GM13976 (cell line): ENCODE data around the gene TMEM131.

Experiments
- DNase-seq: peaks from one replicate; pipeline ENCODE4 v3.0.0; 2012; ENCODE audit warnings: low spot score
- CTCF ChIP-seq: IDR thresholded peaks from 2 replicates; pipeline ENCODE4 v1.5.1; 2012; ENCODE audit warnings: borderline replicate concordance, mild to moderate bottlenecking; ENCODE audit not compliant: insufficient read depth; ENCODE audit errors: extremely low read depth, missing control alignments, control extremely low read depth
- in situ Hi-C: fragments of 300-500 bp; cut with MboI; formaldehyde crosslinking; loops from one replicate; pipeline ENCODE4 v1.12.0; 2022; ENCODE audit warnings: low sequenced_read_pairs, mixed read lengths, inconsistent platforms; ENCODE audit not compliant: unreplicated experiment

TMEM131 gene

GRCh38 chr2:97745474-97746174, 250.1 kb downstream of the TMEM131 start:
- no peak for TF ChIP-seq CTCF

DNA sequence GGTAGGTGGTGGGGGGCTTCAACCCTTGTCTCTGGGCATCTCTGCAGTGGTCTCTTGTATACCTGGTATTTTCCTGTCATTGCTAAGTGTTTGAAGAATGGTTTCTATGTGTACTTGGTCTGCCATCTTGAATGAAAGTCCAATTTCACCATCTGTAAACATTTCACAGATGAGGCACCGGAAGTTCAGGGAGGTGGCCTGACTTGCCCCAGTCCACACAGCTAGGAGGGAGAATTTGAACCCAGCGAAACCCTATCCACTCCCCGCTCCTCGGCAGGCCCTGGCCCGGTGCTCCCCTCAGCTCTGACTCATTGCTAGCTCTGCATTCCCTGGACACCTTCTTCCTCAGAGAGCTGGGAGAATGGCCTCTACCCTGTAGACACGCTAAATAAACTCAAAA, 251.8 kb downstream of the TMEM131 start:
- in situ Hi-C loops: no loop called here
- no peak for TF ChIP-seq CTCF
- no peak for DNase-seq

More at GRCh38 chr2:97745474-97746174, 250.1 kb downstream of the TMEM131 start:
- DNase-seq: peak; percentile 59
- in situ Hi-C loops: no loop called here

DNA sequence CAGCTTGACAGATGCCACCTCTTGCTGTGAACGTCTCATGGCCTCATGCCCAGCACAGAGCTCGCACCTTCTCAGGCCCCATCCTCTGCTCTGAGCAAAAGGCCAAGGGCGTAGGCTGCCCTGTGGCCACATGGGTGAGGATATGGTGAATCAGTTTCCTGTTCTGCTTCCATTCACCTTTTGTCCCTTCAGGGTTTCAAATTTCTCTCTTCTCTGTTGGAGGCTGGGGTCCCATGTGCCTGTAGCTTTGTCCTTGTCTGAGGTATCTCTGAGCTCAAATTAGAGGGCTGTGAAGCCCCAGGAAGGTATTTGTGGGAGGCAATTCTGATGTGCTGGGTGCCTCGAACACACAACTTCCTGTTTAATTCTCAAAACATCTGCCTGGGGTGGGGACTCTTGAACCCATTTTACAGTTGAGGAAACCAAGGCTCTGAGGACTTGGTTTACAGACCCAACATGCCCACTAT, 253.3 kb downstream of the TMEM131 start:
- TF ChIP-seq CTCF: no peak
- in situ Hi-C loops: no loop called here
- DNase-seq: no peak

- no peak for TF ChIP-seq CTCF
- DNase-seq: no peak
- in situ Hi-C loops: no loop called here
Measured at GRCh38 chr2:97741686-97742085, 254.1 kb downstream of the TMEM131 start.

- no peak for TF ChIP-seq CTCF
- in situ Hi-C loops: no loop called here
- DNase-seq: no peak
Measured at GRCh38 chr2:97741251-97741650, 254.5 kb downstream of the TMEM131 start.

DNA sequence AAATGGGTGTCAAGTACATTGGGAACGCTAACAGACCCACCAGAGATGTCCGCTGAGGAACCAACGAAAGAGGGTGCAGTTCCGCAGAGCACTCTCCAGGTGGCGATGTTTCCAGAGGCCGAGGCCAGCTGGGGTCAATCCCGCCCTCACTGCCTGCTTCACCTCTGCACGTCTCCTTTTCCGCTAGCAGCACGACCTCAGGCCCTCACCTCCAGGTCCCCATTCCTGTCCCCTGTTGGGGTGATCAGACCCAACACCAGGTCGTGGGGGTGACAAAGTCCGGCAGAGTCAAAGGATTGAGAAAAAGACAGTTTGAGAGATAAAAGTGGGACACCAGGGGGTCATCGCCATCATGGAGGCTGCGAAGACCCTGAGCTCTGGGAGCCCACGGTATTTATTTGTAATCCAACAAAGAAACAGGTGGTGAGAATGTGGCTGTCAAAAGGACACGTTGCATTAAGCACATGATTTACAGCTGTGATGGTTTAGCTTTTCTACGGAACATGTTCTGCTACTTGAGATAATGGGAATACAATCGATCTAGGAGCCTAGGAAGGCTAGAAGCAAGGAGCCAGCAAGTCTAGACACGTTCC, 255.1 kb downstream of the TMEM131 start:
- DNase-seq: peak; percentile 89
- TF ChIP-seq CTCF: peak; percentile 67
- in situ Hi-C loops: no loop called here
